Endothelial cell (in vitro differentiated cells): ENCODE data around the gene LRCOL1. TPM values are rescaled to one million over a fixed set of nuclear protein-coding genes. Genes with fewer than 3 reads are reported as not detected.

Experiments used
- DNase-seq: peaks from one replicate; pipeline ENCODE4 v3.0.0; 2021; ENCODE audit warnings: low spot score
- H3K27ac Mint-ChIP-seq: one replicate; pipeline ENCODE4 v1.8.0; 2021; ENCODE audit warnings: mixed read lengths, inconsistent platforms; ENCODE audit not compliant: unreplicated experiment
- H3K27me3 Mint-ChIP-seq: one replicate; pipeline ENCODE4 v1.8.0; 2021; ENCODE audit warnings: mild to moderate bottlenecking, moderate library complexity, mixed read lengths, inconsistent platforms; ENCODE audit not compliant: unreplicated experiment
- H3K36me3 Mint-ChIP-seq: one replicate; pipeline ENCODE4 v1.8.0; 2021; ENCODE audit warnings: mild to moderate bottlenecking, low read depth, mixed read lengths, inconsistent platforms; ENCODE audit not compliant: unreplicated experiment
- H3K4me1 Mint-ChIP-seq: one replicate; pipeline ENCODE4 v1.8.0; 2021; ENCODE audit warnings: mild to moderate bottlenecking, mixed read lengths, inconsistent platforms; ENCODE audit not compliant: unreplicated experiment
- H3K4me3 Mint-ChIP-seq: one replicate; pipeline ENCODE4 v1.8.0; 2021; ENCODE audit warnings: mild to moderate bottlenecking, mixed read lengths, inconsistent platforms; ENCODE audit not compliant: unreplicated experiment
- H3K9me3 Mint-ChIP-seq: one replicate; pipeline ENCODE4 v1.8.0; 2021; ENCODE audit warnings: mixed read lengths, inconsistent platforms; ENCODE audit not compliant: unreplicated experiment
- total RNA-seq: library from RNA; stranded (reverse); fragmentation: NEBNext Ultra II Directional; extraction: Animal tissue kit (Norgen Biotek cat#: 25700); gene quantifications from one replicate; pipeline ENCODE4 v1.2.1, GENCODE V29; 2021; ENCODE audit not compliant: unreplicated experiment
- TF ChIP-seq, protein P1 (sequence below): fragments of 200-600 bp; sonication (generic); IDR thresholded peaks from one replicate; pipeline ENCODE4 v1.5.0; 2021; ENCODE audit warnings: antibody characterized with exemption; ENCODE audit not compliant: unreplicated experiment

LRCOL1 gene
- total RNA-seq, 1 donor from 2014 or later: not detected

DNA sequence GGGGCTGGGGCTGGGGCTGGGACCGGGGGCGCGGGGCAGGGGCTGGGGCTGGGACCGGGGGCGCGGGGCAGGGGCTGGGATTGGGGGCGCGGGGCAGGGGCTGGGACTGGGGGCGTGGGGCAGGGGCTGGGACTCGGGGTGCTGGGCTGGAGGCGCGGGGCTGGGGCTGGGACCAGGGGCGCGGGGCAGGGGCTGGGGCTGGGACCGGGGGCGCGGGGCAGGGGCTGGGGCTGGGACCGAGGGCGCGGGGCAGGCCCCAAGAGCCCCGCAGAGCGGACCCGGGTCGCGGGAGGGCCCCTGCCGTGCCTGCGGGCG is 8.6 kb upstream of the LRCOL1 start:
- H3K9me3 Mint-ChIP-seq: peaks cover 4% of the 10 kb centered on the region
- no peak overlapping the region for H3K4me3 Mint-ChIP-seq
- no peak overlapping the region for H3K27ac Mint-ChIP-seq
- TF ChIP-seq, protein P1, sequence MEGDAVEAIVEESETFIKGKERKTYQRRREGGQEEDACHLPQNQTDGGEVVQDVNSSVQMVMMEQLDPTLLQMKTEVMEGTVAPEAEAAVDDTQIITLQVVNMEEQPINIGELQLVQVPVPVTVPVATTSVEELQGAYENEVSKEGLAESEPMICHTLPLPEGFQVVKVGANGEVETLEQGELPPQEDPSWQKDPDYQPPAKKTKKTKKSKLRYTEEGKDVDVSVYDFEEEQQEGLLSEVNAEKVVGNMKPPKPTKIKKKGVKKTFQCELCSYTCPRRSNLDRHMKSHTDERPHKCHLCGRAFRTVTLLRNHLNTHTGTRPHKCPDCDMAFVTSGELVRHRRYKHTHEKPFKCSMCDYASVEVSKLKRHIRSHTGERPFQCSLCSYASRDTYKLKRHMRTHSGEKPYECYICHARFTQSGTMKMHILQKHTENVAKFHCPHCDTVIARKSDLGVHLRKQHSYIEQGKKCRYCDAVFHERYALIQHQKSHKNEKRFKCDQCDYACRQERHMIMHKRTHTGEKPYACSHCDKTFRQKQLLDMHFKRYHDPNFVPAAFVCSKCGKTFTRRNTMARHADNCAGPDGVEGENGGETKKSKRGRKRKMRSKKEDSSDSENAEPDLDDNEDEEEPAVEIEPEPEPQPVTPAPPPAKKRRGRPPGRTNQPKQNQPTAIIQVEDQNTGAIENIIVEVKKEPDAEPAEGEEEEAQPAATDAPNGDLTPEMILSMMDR: no peak
- no peak for DNase-seq
- peaks cover 22% of the 10 kb centered on the region for H3K36me3 Mint-ChIP-seq
- H3K4me1 Mint-ChIP-seq: peaks cover 9% of the 10 kb centered on the region
- H3K27me3 Mint-ChIP-seq: peaks cover 35% of the 10 kb centered on the region

DNA sequence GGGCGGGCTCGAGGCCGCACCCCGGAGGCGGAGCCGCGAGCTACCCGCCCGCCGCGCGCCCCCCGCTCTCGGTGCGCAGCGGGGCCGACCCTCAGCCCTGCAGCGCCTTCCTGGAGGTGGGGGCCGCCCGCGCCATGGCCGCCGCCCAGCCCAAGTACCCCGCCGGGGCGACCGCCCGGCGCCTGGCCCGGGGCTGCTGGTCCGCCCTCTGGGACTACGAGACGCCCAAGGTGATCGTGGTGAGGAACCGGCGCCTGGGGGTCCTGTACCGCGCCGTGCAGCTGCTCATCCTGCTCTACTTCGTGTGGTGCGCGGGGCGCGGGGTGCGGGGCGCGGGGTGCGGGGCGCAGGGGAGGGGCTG is 8.3 kb upstream of the LRCOL1 start, which contains the start of gene P2RX2:
Gene P2RX2, plus strand, starts transcription at position 94 of the 361 bp plus-strand sequence. Its CDS starts 41 bp downstream, at position 135.
- H3K36me3 Mint-ChIP-seq: peaks cover 20% of the 10 kb centered on the region
- no peak for DNase-seq
- H3K27me3 Mint-ChIP-seq: peaks cover 37% of the 10 kb centered on the region
- H3K4me3 Mint-ChIP-seq: peak within 1 kb of the TSS; percentile 85
- TF ChIP-seq, protein P1: no peak
- H3K27ac Mint-ChIP-seq: peak within 1 kb of the TSS; percentile 84
- peaks cover 4% of the 10 kb centered on the region for H3K9me3 Mint-ChIP-seq
- peaks cover 9% of the 10 kb centered on the region for H3K4me1 Mint-ChIP-seq

DNA sequence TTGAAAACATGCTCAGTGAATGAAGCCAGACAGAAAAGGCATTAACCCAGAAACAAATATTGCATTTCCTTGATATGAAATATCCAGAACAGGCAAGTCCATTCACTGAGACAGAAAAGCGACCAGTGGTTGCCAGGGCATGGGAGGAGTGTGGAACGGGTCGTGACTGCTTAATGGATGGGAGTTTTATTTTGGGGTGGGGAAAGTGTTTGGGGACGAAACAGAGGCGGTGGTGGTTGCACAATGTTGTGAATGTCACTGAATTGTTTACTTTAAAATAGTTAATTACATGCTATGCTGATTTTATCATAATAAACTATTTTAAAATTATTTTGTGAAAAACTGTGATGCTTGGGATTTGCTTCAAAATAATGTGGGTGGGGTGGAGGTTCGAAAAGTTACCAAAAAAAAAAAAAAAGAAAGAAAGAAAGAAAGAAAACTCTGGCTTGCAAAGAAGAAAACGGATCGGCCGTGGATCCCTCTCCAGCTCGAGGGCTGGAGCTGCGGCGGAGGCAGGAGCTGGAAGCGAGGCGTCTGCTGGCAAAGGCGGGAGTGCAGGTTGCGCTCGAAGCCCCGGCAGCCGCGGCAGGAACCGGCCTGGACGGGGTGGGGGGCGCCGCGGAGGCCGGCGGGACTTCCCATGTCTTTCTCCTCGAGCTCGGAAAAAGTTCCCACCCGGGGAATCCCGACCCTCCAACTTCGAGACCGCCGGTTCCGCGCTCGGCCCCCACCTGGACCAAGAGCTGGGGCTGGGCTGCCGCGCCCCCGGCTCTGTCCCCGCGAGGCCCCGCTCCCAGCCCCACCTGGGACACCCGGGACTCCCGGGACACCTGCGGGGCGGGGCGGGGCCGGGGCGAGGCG is 7.7 kb upstream of the LRCOL1 start:
- H3K4me1 Mint-ChIP-seq: peaks cover 9% of the 10 kb centered on the region
- peak overlapping the region; percentile 84 for H3K27ac Mint-ChIP-seq
- peaks cover 34% of the 10 kb centered on the region for H3K27me3 Mint-ChIP-seq
- H3K4me3 Mint-ChIP-seq: peak overlapping the region; percentile 85
- H3K9me3 Mint-ChIP-seq: peaks cover 4% of the 10 kb centered on the region
- H3K36me3 Mint-ChIP-seq: peaks cover 16% of the 10 kb centered on the region
- no peak for DNase-seq
- TF ChIP-seq, protein P1: no peak

DNA sequence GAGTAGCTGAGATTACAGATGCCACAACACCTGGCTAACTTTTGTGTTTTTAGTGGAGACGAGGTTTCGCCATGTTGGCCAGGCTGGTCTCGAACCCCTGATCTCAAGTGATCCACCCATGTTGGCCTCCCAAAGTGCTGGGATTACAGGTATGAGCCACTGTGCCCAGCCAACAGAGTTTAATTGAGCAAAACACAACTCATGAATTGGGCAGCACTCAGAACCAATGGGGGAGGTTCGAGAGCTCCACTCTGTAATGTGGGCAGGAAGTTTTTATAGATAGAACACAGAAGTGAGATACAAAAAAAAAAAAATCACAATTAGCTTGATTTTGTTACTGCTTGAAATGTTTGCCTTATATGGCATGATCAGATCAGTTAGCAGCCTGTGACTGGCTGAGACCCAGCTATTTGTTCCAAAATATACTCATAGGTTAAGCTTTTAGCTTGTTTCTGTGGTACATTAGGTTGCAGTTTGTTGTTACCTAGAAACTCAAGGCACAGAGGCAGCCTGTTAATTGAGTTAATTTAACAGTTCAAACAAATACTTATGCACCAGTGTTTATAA is 6.8 kb upstream of the LRCOL1 start:
- Mint-ChIP-seq H3K9me3 (peaks cover 4% of the 10 kb centered on the region), H3K36me3 (peaks cover 8% of the 10 kb centered on the region), H3K4me1 (peaks cover 9% of the 10 kb centered on the region), H3K27ac (no peak overlapping the region), H3K27me3 (peaks cover 37% of the 10 kb centered on the region), H3K4me3 (no peak overlapping the region)
- TF ChIP-seq, protein P1: no peak
- no peak for DNase-seq

DNA sequence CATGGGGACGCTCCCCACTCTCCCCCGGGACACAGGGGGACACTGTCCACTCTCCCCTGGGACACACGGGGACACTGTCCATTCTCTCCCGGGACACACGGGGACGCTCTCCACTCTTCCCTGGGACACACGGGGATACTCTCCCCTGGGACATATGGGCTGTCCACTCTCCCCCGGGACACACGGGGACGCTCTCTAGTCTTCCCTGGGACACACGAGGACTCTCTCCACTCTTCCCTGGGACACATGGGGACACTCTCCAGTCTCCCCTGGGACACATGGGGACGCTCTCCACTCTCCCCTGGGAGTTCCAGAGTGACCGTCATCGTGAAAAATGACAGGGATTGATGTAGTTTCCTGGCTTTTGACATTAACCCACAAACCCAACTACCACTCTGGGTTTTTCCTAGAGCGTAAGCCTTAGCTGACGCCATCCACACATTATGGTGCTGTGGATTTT is 5.2 kb upstream of the LRCOL1 start:
- H3K36me3 Mint-ChIP-seq: peaks cover 8% of the 10 kb centered on the region
- H3K9me3 Mint-ChIP-seq: peaks cover 4% of the 10 kb centered on the region
- H3K27me3 Mint-ChIP-seq: peaks cover 37% of the 10 kb centered on the region
- H3K27ac Mint-ChIP-seq: no peak overlapping the region
- no peak overlapping the region for H3K4me3 Mint-ChIP-seq
- DNase-seq: no peak
- TF ChIP-seq, protein P1: no peak
- peaks cover 9% of the 10 kb centered on the region for H3K4me1 Mint-ChIP-seq
